22Rv1 (cell line): ENCODE data around the gene LDLRAD4.

Experiments used
- ZFX ChIP-seq: fragments of 450-650 bp; IDR thresholded peaks from 2 replicates; pipeline ENCODE4 v1.6.1; 2017; ENCODE audit warnings: antibody characterized with exemption, borderline replicate concordance
- TF ChIP-seq, protein P1 (sequence below): fragments of 450-650 bp; IDR thresholded peaks from 2 replicates; pipeline ENCODE4 v1.5.1; 2017; ENCODE audit warnings: mild to moderate bottlenecking

DNA sequence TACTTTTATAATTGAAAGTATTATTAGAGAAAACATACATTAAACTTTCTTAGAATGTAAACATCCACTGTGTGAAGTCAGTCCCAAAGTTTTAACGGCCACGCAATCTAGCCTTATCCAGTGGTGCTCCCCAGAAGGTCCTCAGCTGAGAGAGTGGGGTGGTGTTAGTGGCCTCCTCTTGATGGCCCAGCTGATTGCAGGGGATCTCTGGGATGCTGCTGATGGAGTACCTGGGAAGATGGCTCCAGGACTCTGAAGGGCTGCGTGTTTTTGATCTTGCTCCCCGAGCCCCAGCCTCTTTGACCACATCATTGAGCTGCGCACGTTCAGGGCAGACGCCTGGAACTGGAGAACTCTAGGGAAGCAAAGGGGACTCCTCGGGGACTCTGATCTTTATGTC, 326.4 kb downstream of the LDLRAD4 start:
- TF ChIP-seq, protein P1, sequence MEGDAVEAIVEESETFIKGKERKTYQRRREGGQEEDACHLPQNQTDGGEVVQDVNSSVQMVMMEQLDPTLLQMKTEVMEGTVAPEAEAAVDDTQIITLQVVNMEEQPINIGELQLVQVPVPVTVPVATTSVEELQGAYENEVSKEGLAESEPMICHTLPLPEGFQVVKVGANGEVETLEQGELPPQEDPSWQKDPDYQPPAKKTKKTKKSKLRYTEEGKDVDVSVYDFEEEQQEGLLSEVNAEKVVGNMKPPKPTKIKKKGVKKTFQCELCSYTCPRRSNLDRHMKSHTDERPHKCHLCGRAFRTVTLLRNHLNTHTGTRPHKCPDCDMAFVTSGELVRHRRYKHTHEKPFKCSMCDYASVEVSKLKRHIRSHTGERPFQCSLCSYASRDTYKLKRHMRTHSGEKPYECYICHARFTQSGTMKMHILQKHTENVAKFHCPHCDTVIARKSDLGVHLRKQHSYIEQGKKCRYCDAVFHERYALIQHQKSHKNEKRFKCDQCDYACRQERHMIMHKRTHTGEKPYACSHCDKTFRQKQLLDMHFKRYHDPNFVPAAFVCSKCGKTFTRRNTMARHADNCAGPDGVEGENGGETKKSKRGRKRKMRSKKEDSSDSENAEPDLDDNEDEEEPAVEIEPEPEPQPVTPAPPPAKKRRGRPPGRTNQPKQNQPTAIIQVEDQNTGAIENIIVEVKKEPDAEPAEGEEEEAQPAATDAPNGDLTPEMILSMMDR, result no peak
- TF ChIP-seq ZFX, result no peak
